ENCODE measurements around the gene CLINT1. TPM values are rescaled to one million over a fixed set of nuclear protein-coding genes. Genes with fewer than 3 reads are reported as not detected.

Gene CLINT1
- total and polyA plus RNA-seq, 3 donors from 2014 or later = 45.4 to 93.7 (median 84.9) TPM

- no peak overlapping the region for H3K27ac ChIP-seq
- intact Hi-C loops (cut with DNase I; ENCODE audit: low total_unique reads) = no loop called here
- H3K4me1 ChIP-seq = no peaks in the 10 kb centered on the region
- no peaks in the 10 kb centered on the region for H3K36me3 ChIP-seq (ENCODE audit: low read depth, missing control alignments)
- H3K27me3 ChIP-seq = no peaks in the 10 kb centered on the region
- 73 to 77% methylated on average over 6 of the region's 6 CpGs for WGBS, 2 donors
- TF ChIP-seq, protein P1, sequence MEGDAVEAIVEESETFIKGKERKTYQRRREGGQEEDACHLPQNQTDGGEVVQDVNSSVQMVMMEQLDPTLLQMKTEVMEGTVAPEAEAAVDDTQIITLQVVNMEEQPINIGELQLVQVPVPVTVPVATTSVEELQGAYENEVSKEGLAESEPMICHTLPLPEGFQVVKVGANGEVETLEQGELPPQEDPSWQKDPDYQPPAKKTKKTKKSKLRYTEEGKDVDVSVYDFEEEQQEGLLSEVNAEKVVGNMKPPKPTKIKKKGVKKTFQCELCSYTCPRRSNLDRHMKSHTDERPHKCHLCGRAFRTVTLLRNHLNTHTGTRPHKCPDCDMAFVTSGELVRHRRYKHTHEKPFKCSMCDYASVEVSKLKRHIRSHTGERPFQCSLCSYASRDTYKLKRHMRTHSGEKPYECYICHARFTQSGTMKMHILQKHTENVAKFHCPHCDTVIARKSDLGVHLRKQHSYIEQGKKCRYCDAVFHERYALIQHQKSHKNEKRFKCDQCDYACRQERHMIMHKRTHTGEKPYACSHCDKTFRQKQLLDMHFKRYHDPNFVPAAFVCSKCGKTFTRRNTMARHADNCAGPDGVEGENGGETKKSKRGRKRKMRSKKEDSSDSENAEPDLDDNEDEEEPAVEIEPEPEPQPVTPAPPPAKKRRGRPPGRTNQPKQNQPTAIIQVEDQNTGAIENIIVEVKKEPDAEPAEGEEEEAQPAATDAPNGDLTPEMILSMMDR (IDR thresholded peaks at IDR 0.05) = no peak
- TF ChIP-seq POLR2A (IDR thresholded peaks at IDR 0.05) = no peak
- no peak overlapping the region for H3K4me3 ChIP-seq
- H3K9me3 ChIP-seq = no peaks in the 10 kb centered on the region
- DNase-seq = no peak
These were observed 94.4 kb downstream of the CLINT1 start for GRCh38 chr5:157764531-157764930.

DNA sequence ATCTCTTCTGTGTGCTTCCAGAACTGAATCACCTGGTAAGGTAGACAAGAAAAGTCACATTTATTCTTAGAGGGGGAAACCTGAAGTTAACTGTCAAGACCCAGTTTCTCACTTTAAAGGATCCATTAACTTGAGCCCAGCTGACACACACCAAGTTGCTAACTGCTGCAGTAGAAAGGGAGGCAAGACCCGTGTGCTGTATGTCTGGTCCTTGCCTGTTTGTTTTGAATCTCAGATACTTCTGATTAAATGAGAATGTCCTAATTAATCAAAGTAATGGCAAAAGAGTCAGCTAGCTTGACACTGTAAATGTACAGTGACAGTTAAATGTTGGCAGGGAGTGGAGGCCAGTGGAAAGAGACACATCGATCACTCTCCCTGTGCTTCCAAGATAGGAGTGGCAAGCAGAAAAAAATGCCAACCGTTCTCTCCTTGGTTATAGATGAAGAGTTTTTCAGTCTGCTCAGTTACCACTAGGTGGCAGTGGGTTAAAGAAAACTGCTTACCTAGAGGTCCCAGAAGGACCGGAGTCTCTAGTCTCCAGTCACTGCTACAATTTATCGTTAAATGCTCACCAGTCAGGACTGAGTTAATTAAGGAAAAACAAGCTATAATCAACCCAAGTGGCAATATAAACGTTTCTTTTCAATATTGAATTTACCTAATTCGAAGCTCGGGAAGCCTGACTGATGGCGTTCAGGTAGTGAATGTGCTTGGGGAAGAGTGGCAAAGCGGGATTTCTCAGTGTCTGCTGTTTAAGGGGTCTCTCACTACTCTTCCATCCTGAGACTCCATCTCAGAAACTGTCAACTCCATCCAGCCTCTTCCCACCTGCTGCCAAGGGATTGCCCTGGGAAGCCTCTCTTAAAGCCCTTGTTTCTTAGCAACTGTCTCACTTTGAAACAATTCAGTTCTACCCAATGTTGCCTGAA, 97.0 kb downstream of the CLINT1 start:
- no peaks in the 10 kb centered on the region for H3K4me1 ChIP-seq
- intact Hi-C loops (cut with DNase I; ENCODE audit: low total_unique reads) = no loop called here
- WGBS, 2 donors = 39 to 40% methylated on average over 10 of the region's 10 CpGs

DNA sequence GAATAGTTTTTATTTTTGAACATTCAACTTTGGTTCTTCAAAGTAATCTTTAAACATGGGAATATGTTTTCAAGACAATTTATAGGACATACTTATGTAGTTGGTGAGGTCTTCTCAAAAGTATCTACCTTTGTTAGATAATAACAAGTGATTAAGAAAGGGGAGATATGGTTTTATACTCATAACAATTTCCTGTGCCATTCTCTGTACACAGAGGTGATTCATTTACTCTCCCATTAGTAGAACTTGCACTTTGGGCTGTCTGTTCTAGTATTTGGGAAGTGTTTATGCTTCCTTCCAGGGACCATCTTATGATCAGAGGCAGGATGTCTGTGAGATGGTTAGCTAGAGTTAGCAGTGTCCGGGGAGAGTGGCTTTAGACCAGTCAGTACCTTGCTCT, 100.2 kb downstream of the CLINT1 start:
- no peak for DNase-seq
- intact Hi-C loops (cut with DNase I; ENCODE audit: low total_unique reads) = no loop called here
- no peak overlapping the region for H3K4me3 ChIP-seq
- no peaks in the 10 kb centered on the region for H3K4me1 ChIP-seq
- H3K36me3 ChIP-seq (ENCODE audit: low read depth, missing control alignments) = no peaks in the 10 kb centered on the region
- H3K27ac ChIP-seq = no peak overlapping the region
- 100% methylated on average over 1 of the region's 1 CpG for WGBS, 2 donors
- no peaks in the 10 kb centered on the region for H3K27me3 ChIP-seq
- no peaks in the 10 kb centered on the region for H3K9me3 ChIP-seq
- TF ChIP-seq, protein P1 (IDR thresholded peaks at IDR 0.05) = no peak
- TF ChIP-seq POLR2A (IDR thresholded peaks at IDR 0.05) = no peak

More for the DNA sequence above, 97.0 kb downstream of the CLINT1 start:
- no peaks in the 10 kb centered on the region for H3K9me3 ChIP-seq
- H3K4me3 ChIP-seq = no peak overlapping the region
- peak; percentile 40 for DNase-seq
- H3K27ac ChIP-seq = no peak overlapping the region
- no peaks in the 10 kb centered on the region for H3K36me3 ChIP-seq (ENCODE audit: low read depth, missing control alignments)
- TF ChIP-seq, protein P1 (IDR thresholded peaks at IDR 0.05) = peak; percentile 47 to 85 (median 72)
- TF ChIP-seq POLR2A (IDR thresholded peaks at IDR 0.05) = no peak
- no peaks in the 10 kb centered on the region for H3K27me3 ChIP-seq

- intact Hi-C loops (cut with DNase I; ENCODE audit: low total_unique reads) = no loop called here
These were observed 102.8 kb downstream of the CLINT1 start for GRCh38 chr5:157756122-157756521.

More at GRCh38 chr5:157756122-157756521, 102.8 kb downstream of the CLINT1 start:
- no peaks in the 10 kb centered on the region for H3K9me3 ChIP-seq
- no peaks in the 10 kb centered on the region for H3K27me3 ChIP-seq
- no peak for DNase-seq
- no peaks in the 10 kb centered on the region for H3K4me1 ChIP-seq
- H3K27ac ChIP-seq = no peak overlapping the region
- WGBS, 2 donors = 91 to 96% methylated on average over 3 of the region's 3 CpGs
- no peaks in the 10 kb centered on the region for H3K36me3 ChIP-seq (ENCODE audit: low read depth, missing control alignments)
- no peak overlapping the region for H3K4me3 ChIP-seq
- TF ChIP-seq, protein P1 (IDR thresholded peaks at IDR 0.05) = no peak
- TF ChIP-seq POLR2A (IDR thresholded peaks at IDR 0.05) = no peak
